NCI-H345 treated with DMSO at 0.1 percent for 48 hours (cell line): ENCODE results near the gene CD53.

Experiments used
- DNase-seq: peaks from one replicate; lab custom pipeline; 2025; ENCODE audit not compliant: unreplicated experiment; lab: John Stamatoyannopoulos, UW

Gene CD53

GRCh38 chr1:110875216-110875731 lies 2.3 kb downstream of the CD53 start:
- no peak for DNase-seq

GRCh38 chr1:110876748-110877341 lies 3.9 kb downstream of the CD53 start:
- no peak for DNase-seq

- DNase-seq: no peak
Observed at GRCh38 chr1:110877364-110877763, 4.4 kb downstream of the CD53 start.

GRCh38 chr1:110877776-110878175 lies 4.8 kb downstream of the CD53 start:
- DNase-seq: no peak

- no peak for DNase-seq
Observed at GRCh38 chr1:110878591-110878990, 5.6 kb downstream of the CD53 start.

GRCh38 chr1:110878993-110879392 lies 6.0 kb downstream of the CD53 start:
- no peak for DNase-seq

- DNase-seq: no peak
Observed at GRCh38 chr1:110879758-110880606, 7.0 kb downstream of the CD53 start.

- DNase-seq: no peak
Observed at GRCh38 chr1:110880708-110881374, 7.9 kb downstream of the CD53 start.

GRCh38 chr1:110888049-110888448 lies 15.1 kb downstream of the CD53 start:
- DNase-seq: no peak

GRCh38 chr1:110888641-110889040 lies 15.7 kb downstream of the CD53 start:
- no peak for DNase-seq

GRCh38 chr1:110890474-110891196 lies 17.7 kb downstream of the CD53 start:
- no peak for DNase-seq

- DNase-seq: no peak
Observed at GRCh38 chr1:110893908-110894490, 21.1 kb downstream of the CD53 start.

GRCh38 chr1:110896090-110896489 lies 23.1 kb downstream of the CD53 start:
- DNase-seq: no peak

- no peak for DNase-seq
Observed at GRCh38 chr1:110897681-110898080, 24.7 kb downstream of the CD53 start.

- no peak for DNase-seq
Observed at GRCh38 chr1:110898734-110899457, 25.9 kb downstream of the CD53 start.

- DNase-seq: no peak
Observed at GRCh38 chr1:110899458-110899843, 26.5 kb downstream of the CD53 start.

GRCh38 chr1:110902820-110903463 lies 30.0 kb downstream of the CD53 start:
- no peak for DNase-seq

GRCh38 chr1:110903853-110904500 lies 31.0 kb downstream of the CD53 start:
- DNase-seq: no peak

GRCh38 chr1:110912784-110913183 lies 39.8 kb downstream of the CD53 start:
- no peak for DNase-seq
